GM18861 (cell line): Measurements from ENCODE around the gene IFT43.

Source experiments
- ATAC-seq: cut with Tn5 transposase; IDR thresholded peaks from one replicate; pipeline ENCODE4 v1.9.1; 2021; ENCODE audit not compliant: unreplicated experiment

The IFT43 gene

DNA sequence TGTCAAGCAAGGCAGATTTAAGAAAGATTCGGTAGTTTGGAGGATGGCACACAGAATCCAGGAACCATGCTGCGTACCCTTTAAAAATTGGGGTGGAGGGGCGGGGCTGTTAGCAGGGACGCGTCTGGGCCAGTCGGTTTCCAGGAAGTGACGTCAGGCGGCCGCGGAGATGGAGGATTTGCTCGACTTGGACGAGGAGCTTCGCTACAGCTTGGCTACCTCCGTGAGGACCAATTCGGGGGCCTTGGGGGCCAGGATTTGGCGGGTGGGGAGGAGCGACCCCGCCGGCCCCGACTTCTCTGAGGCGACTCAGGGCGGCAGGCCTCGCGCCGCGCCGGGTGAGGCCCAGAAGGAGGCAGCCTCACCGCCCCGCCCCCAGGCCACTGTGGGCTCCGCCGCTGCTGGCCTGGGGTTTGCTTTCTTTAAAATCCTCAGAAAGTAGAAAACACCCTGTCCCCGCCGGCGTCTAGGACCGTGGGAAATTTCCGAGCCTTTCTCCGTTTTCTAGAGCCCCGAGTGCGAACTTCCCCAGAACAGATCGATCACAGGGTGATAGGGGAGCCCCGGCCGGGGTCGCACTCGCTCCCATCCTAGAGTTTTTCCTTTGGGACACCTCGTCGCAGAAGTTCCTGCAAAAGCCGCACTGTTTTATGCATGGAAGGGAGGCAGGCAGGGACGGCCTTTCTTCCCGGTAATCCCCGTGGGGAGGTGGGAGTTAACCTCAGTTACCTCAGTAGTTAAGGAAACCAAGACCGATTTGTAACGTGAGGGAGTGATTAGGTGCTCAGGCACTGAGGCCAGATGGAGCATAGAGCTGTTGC, at the start of gene IFT43:
IFT43 (plus strand) TSS at position 146 of the 821 bp plus-strand sequence; CDS start at position 170, 24 bp downstream.
- ATAC-seq = peak; percentile 48

DNA sequence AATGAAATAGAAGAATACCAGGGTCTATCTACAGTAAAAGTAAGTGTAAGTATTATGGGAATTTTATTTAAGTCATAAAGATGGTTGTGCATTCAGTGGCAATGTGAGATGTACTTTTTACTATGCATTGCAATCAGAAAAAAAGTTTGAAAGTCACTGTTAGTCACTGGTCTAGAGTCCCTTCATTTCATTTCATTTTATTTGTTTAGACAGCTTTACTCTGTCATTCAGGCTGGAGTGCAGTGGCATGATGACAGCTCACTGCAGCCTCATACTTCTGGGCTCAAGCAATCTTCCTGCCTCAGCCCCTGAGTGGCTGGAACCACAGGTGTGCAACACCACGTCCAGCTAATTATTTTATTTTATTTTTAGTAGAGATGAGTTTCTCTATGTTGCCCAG, 46.4 kb upstream of the IFT43 start:
- ATAC-seq = no peak

DNA sequence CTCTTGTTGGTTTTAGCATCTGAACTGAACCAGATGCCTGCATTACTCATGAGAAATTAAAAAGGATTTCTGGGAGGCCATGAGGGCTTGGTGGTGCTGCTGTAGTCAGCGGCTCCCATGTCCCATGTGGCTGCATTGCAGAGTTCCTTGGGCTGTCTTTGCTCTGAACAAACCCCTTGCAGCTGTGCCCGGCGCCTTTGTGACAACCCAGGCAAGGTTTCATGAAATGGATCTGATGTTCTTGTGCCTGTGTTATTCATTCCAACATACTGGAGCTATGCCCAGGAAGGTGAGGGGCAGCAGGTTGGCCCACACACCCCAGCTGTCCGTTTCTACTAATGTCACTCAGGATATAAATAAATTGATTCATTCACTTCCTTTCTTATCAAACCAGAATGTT, 44.5 kb upstream of the IFT43 start:
- ATAC-seq = no peak

DNA sequence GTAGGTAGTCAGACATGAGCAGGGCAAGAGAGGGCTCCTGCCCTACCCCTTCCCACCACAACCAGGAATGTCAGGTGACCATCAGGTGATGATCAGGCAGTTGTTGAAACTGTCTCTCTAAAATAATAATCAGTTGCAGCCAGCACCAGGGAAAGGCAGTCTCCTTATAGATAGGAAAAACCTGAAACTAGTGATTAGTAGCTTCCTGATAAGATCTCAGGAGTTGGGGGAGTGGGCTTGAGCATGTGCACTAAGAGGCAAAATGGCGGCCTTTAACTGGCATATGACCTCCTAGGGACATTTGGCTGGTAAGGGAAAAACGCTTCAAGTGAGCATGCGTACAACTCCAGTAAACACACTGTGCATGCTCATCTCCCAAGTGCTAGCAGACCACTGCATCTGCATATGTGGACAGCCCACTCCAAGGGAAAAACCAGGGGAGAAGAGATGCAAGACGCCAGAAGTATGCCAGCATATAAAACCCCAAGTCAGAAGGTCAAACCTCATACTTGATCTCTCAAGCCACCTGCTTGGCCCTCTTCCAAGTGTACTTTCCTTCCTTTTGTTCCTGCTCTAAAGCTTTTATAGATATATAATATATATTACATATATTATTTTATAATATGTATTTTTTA, 40.8 kb upstream of the IFT43 start:
- no peak for ATAC-seq

DNA sequence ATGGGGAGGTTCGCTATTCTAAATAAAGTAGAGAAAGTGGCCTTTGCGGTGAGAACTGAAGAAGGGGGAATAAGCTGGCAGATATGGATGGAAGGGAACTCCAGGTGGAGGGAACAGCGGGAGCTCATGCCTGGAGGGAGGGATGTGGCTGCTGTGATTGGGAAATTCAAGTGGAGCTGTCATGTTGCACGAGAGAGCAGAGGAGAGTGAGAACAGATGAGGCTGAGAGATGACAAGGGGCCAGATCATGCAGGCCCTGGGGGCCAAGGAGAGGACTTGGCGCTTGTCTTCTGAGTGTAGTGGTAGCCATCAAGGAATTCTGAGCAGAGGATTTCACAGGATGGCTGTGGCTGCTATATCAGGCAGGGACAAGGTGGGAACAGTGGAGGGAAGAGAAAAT, 38.8 kb upstream of the IFT43 start:
- no peak for ATAC-seq

DNA sequence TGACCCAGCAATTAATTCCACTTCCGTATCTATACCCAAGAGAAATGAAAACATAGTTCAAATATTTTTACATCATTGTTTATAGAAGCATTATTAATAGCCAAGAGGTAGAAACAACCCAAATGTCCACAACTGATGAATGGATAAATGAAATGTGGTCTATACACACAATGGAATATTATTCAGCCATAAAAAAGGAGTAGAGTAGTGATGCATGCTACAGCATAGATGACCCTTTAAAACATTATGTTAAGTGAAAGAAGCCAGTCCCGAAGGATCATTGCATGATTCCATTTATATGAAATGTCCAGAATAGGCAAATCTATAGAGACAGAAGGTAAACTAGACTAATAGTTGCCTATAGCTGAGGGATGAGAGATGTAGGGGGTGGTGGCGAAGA, 33.1 kb upstream of the IFT43 start:
- ATAC-seq = no peak

DNA sequence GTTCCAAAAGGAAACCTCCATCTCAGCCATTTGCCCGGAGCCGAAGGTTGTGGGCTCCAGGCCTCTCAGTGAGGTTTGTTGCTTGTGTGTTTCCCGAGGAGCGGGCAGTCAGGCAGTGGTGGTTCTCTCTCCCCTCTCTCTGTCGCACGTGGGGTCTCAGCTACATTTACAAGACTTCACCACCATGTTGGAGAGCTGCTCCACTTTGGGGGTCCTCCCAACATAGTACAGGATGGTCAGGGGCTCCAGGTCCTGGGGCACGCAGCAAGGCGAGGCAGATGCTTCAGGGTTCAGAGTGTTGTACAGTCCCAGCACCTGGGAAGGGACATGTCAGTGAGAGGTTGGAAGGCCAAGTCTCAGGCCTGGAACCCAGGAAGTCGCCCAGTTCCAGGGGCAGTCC, 26.5 kb upstream of the IFT43 start:
- no peak for ATAC-seq

DNA sequence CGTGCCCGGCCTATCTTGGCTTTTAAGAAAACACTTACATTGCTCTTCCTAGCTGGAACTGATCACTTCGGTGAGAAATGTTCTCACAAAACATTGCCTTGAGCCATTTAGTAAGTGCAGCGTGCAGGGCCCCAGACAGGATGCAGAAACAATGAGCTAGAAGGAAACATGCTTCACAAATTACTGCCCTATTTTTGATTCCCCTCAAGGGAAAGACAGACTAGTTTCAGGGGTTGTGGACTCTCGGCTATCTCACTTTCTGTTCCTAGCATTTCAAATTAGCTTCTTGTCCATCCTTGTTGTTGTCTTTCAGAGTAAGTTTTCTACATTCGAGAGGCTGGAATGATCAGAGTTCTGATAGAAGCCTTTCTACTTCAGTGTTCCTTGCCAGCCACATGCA, 25.3 kb upstream of the IFT43 start:
- ATAC-seq = no peak

DNA sequence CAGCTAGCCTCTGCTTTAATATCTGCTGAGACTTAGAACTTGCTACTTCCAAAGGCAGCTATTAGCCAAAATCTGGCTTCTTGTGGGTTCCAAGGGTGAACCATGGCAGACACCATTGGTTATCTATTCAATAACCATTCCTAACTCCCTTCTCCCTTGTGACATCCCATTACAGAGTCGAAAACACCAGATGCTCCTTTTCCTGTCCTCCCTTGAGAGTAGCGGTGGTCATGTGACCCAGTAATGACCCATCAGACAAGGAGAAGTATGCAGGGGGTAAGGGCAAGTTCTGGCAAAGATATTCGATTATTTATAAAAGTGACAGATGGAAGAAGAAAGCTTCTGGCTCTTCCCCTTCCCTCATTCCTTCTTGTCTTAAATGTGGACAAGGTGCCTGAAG, 23.9 kb upstream of the IFT43 start:
- no peak for ATAC-seq

DNA sequence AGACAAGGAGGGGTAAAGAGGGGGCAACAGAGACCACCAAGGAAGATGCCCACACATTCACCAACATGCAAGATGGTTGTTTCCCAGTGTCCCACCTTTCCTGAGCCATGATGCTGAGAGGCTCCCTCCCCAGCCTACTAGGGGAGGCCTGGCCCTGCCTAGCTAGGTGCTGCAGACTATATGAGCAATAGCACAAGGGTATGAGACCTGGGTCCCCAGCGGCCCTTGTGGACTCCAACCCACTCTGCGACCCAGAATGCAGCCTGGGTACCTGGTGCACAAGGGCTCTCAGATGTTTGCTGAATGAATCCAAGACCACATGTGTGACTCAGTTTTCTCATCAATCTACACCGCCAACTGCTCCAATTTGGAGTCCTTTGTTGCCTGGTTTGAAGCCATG, 17.7 kb upstream of the IFT43 start:
- no peak for ATAC-seq

DNA sequence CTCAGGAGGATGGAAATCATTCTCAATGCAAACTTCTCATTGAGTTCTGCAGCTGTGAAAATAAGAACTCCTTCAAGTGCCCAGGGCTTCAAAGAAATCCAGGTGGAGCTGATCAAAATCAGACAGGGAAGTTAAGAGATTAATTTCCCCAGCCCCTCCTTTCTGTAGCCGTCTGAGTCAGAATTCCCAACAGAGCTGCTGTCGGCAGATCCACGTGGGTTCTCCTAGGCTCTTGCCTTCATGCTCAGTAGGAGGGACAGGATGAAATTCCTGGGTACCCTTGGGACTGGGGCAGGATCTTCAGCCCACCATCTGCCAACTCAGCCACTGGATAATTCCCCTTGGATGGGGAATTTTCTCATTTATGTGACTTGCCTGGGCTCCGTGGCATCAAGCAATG, 17.1 kb upstream of the IFT43 start:
- no peak for ATAC-seq

DNA sequence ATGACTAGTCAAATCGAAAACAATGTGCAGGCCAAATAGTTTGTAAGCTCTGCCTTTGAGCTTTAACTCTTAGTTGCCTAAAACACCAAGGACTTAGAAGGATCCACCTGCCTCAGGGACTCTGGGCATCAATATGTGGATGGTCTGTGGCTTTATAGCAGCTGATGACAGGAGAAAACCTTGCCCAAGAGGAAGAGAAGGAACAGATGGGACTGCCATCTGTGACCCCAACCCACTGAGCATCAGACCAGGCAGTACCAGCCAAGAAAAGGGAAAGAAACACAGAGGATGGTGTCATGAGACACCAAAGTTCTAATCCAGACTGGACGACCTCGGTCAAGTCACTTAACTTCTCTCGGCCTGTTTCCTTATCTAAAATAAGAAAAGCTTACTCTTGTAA, 16.4 kb upstream of the IFT43 start:
- no peak for ATAC-seq

DNA sequence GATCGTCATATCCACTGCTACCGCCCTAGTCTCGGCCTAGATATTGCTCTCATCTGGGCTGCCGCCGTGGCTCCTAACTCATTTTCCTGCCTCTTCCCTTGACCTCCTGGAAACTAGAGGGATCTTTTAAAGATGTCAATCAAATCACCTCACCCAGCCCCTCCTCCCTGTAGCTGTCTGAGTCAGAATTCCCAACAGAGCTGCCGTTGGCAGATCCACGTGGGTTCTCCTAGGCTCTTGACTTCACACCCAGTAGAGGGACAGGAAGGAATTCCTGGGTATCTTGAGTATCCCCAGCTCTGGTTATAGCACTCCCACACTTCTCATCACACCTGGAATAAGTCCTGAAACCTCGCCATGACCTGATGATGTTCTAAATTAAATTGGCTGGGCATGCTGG, 15.7 kb upstream of the IFT43 start:
- no peak for ATAC-seq

DNA sequence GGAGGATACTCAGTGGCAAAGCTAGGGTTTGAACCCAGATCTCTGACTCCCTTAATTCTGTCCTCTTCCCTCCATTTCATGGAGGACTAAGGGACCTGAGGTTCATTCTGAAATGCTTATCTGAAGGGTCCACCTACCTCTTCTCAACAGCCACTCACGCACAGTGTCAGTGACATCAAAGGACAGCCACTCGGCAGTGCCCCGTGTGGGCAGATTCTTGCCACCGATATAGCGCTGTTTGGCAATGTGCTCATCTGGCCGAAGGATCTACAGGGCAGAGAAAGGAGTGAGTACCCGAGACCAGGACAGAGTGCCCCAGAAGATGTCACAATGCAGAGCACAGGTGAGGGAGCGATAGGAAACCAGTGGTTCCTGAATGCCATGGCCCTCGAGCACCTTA, 14.6 kb upstream of the IFT43 start:
- ATAC-seq = no peak

DNA sequence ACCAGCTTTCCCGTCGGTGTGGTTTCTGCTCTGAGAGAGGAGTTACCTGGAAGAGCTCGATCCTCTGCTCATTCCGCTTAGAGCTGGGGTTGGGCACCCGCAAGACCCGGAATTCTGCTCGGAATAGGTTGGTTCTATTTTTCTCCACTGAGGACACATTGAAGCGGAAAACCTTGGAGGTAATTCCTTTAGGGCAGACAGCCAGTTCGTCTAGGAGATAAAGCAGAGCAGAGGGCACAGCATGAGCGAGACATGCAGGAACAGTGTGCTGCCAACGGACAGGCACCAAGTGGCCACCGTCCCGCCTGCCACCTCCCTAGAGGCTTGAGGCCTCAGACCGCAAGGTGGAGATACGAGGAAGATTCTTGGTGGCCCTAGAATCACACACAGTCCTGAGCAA, 14.1 kb upstream of the IFT43 start:
- no peak for ATAC-seq

DNA sequence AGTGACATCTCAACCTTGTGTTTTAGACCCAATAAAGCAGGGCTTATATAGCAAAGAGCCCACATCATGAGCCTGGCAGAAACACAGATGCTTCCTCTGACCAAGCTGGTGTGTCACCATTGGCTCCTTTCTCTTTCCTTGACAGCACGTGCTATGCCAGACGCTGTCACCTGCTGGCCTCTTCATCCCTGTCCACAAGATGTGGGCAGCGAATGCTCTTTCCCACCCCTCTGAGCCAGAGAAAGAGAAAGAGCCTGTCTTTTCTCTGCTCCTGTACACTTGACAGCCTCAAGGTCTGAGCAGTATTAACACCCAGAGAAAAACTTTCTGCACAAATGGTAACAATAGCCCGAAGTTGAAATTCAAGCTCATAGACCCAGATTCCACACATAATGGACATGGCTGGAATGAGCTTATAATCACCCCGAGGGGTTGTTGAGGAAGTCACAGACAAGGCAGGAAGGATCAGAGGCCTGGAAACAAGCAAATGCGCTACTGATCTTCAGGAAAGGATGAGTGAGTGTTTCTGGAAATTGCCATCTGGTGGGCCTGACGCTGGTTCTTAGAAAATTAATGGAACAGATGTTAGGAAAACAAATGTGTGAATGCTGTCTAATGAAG, 12.7 kb upstream of the IFT43 start:
- ATAC-seq = no peak

DNA sequence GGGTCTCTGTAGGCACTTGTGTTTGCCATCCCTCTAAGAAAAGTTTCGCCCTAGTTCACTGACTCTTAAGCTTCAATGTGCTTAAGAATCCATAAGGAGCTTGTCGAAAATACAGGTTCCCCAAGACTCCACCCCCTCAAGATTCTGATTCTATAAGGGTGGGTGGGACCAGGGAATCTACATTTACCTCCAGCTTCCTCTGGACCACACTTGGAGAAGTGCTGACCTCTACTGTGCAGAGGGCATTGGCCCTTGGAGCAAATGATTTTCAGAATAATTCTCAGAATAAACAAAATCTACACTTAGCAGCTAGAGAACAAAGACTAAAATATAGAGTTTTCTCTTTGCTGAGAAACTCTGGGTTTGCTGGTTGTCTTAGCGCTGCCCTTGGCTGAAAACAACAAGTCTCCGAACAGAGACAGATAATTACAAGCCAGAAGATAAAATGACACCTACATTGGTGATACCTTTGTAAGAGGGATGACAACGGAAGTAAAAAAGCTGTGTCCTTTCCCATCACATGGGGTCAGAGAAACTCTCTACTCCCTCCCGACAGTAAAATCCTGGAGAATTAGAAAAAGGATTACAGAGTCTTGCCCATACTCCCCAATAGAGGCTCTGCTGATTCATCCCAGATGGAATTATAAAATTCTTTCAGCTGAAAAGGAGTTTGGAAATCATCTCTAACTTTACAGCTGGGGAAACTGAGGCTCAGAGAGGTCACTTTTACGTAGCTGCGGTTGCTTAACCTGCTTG, 8.6 kb upstream of the IFT43 start:
- ATAC-seq = no peak

DNA sequence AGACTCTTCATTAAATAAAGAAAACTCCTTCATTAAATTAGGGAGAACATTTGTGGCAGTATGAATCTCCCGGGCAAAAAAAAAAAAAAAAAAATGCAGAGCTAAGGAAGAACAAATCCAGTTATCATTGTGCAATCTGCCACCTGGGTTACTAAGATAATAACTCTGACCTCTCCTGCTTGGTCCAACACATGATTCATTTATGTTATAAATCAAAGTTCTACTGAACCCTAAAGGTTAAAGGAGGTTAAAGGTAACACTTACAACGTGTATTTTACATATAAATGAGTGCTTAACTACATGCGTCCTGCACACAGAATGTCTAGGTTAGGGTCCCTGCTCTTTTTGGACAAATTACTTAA, 8.0 kb upstream of the IFT43 start:
- ATAC-seq = no peak

DNA sequence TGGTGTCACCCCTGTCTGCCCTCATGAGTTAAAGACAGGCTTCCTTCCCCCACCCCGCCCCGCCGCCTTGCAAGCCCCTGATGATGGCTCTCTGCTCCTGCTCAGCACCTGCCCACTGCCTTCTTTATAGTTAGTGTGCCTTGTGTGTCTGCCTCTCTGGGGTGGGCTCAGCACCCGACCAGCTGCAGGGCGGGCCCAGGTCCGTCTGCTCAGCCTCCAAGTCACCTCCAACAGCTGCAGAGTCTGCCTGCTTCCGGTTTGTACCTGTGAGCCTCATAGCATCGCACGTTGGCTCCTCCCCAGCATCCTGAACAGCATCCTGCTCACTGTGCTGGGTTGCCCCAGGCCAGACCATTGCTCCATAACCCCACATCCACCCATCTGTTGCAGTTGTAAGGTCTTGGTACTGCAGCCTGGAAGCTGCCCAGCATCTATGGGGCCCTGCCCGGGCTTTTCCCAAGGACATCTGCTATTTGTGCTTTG, 7.3 kb upstream of the IFT43 start:
- ATAC-seq = no peak

DNA sequence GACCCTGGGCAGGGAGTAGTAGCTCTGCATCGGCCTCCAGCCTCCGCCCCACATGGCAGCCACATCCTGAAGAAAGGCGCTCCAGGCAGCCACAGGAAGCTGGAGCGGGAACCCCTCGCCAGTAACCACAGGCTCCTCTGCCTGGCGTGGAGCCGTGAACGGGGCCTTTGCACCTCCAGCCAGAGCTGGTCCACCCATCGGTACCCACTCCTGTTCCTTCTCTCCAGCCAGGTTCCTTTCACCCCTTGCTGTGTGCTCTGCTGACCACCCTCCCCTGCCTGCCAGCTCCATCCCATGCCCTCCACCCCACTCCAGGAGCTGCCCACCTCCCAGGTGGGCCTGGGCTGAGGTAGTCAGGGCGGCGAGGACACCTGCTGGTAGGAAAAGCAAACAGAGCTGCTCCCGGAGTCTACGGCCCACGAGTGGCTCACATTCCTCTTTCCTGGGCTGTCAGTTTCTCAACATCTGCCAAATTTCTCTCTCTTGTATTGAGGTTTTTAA, 6.4 kb upstream of the IFT43 start:
- no peak for ATAC-seq
